NCI-H1436 treated with DMSO at 0.1 percent for 48 hours (cell line): ENCODE measurements around the gene CELA2A.

Experiments used
- DNase-seq: peaks from one replicate; lab custom pipeline; 2025; lab: John Stamatoyannopoulos, UW

Gene CELA2A

DNA sequence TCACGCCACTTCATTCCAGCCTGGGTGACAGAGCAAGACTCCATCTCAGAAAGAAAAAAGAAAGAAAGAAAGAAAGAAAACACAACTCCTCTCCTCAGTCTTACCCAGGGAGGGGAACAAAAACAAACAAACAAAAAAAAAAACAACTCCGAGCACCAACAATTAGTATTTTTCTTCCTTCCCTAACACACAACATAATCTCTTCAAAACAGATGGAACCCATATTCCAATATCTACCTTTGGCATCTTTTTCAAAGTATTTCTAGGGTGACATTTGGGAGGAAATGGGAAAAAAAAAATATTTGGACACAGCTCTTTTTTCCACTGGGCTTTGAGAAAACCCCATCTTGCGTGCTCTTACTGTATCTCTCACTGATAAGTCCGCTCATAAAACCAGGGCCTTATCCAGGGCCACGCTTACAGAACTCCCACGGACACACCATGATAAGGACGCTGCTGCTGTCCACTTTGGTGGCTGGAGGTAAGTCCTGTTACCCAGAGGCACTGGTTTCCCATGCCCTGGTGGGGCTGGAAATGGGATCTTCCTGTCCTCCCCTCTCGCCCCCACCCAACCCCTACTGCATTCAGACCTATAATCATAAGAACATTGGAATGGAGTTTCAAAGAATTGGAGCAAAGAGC, at the start of gene CELA2A:
CELA2A (plus strand) TSS at position 420 of the 642 bp plus-strand sequence; CDS start at position 442, 22 bp downstream.
- no peak for DNase-seq

GRCh38 chr1:15407580-15407979, 49.0 kb upstream of the CELA2A start:
- no peak for DNase-seq

GRCh38 chr1:15408890-15409387, 47.6 kb upstream of the CELA2A start:
- DNase-seq = no peak

DNA sequence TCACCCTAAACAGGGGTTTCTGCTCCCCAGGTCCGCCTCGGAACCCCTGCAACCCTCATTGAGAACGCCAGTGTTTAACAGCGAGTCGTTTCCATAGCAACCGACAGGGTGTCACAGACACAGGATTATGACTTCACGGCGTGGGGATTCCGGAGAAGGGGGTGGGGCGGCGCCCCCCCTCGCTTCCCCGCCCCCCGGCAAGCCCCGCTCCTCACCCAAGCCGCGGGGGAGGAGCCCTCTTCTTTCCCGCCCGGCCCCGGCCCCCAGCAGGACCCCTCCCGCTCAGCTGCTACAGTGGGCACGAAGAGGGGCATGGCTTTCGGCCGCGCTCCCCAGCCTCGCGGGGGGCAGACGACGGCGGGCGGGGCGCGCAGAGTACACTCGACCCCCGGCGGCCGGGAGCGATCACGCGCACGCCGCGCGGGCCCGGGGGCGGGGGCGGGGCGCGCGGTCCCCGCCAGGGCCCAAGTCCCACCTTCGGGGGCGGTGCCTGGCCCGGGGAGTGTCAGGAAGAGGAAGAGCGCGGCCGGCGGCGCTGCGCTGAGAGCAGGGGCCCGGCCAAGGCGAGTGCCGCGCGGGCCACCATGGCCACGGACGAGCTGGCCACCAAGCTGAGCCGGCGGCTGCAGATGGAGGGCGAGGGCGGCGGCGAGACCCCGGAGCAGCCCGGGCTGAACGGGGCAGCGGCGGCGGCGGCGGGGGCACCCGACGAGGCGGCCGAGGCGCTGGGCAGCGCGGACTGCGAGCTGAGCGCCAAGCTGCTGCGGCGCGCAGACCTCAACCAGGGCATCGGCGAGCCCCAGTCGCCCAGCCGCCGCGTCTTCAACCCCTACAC, 46.9 kb upstream of the CELA2A start, which contains the start of gene EFHD2:
EFHD2 (plus strand) TSS at position 501 of the 835 bp plus-strand sequence; CDS start at position 585, 84 bp downstream.
- DNase-seq = no peak

- no peak for DNase-seq
Measured at GRCh38 chr1:15410223-15410883, 46.2 kb upstream of the CELA2A start.

- DNase-seq = no peak
Measured at GRCh38 chr1:15410884-15411245, 45.7 kb upstream of the CELA2A start.

GRCh38 chr1:15411593-15412137, 44.9 kb upstream of the CELA2A start:
- no peak for DNase-seq

- DNase-seq = no peak
Measured at GRCh38 chr1:15412175-15412800, 44.2 kb upstream of the CELA2A start.

- DNase-seq = no peak
Measured at GRCh38 chr1:15412843-15413242, 43.7 kb upstream of the CELA2A start.

GRCh38 chr1:15413563-15414444, 42.7 kb upstream of the CELA2A start:
- no peak for DNase-seq

DNA sequence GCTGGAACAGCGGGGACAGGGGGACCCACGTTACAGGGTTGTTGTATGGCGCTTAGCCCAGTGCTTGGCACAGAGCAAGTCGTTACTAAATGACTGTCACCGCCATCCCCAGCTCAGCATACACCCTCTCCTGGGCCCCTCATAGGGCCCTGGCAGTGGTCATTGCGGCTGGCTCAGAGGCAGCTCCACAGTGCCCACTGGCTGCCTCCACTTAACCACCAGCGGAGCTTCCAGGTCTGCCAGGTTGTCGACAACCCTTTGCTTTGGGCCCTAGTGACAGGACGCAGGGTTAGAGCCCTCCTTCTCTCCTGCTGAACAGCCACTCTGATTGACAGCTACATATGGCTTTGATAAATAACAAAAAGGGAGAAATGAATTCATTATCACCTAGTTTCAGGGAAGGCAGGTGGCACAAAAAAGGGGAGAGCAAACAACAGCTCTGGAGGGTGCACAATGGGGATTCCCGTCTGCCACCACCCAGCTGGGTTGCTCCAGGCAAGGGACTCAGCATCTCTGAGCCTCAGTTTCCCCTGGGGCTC, 42.0 kb upstream of the CELA2A start:
- no peak for DNase-seq

DNA sequence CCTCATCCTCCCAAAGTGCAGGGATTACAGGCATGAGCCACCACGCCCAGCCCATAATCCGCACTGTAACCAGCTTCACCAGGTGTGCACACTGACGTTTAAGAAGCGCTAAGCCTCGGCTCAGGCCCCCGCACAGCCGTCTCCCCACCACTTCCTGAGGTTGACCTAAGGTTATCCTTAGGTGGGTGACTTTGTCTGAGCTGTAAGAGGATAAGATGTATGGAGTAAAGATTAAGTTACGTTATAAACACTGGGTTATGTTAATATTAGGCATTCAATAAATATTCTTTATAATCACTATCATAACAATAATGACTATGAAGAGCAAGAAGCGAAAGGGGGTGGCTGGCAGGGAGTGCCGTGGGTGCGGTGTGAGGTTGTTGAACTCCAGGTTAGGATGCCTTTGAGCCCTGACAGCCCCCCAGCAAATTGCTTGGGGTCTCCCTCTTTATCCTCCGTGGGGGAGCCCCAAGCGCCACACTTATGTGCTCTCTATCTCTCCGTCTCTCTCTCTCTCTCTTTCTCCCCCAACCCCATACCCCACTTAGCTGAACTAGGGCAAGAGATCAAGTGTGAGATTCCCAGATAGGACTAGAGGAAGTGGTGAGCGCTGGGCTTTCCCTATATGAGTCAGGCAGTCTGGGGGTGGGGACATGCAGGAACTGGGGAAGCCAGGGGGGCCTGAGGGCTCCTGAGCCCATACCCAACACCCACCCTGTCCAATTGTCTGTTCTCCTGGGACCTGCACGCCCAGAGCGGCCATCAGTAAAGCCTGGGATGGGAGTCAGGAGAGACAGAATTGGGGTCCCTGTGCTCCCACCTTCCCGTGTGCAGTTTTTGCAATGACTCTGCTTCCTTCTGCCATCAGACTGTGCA, 39.2 kb upstream of the CELA2A start:
- no peak for DNase-seq

DNA sequence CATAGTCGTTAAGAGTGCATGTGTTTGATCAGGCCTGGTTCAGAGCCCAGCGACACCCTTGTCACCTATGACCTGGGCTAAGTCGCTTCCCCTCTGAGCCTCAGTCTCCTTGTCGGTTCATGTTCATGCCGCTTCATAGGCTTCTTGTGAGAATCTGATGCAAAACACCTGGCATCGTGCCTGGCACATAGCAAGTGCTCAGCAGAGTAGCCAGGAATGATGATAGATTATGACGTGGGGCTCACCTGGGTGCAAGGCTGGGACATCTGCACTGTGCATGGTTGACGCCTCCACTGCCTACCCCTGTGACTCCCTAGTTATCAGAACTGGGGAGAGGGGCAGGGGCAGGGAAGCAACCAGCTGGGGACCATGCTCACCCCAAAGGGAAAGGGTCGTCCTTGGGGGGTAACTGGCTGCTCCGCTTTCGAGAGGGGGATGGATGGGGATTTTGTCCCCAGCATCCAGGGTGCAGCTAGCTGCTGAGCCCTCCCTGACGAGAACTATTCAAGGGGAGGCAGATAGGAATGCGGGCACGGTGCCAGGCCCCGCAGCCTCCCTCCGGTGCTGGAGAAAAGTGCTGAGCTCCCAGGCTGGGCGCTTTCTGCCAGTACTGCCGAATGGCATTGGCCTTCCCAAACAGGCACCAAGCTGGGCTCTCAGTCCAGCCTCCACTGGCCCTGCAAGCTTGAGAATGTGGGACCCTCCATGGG, 37.6 kb upstream of the CELA2A start:
- no peak for DNase-seq

GRCh38 chr1:15420853-15421465, 35.6 kb upstream of the CELA2A start:
- DNase-seq = no peak

GRCh38 chr1:15422871-15423270, 33.7 kb upstream of the CELA2A start:
- DNase-seq = no peak

DNA sequence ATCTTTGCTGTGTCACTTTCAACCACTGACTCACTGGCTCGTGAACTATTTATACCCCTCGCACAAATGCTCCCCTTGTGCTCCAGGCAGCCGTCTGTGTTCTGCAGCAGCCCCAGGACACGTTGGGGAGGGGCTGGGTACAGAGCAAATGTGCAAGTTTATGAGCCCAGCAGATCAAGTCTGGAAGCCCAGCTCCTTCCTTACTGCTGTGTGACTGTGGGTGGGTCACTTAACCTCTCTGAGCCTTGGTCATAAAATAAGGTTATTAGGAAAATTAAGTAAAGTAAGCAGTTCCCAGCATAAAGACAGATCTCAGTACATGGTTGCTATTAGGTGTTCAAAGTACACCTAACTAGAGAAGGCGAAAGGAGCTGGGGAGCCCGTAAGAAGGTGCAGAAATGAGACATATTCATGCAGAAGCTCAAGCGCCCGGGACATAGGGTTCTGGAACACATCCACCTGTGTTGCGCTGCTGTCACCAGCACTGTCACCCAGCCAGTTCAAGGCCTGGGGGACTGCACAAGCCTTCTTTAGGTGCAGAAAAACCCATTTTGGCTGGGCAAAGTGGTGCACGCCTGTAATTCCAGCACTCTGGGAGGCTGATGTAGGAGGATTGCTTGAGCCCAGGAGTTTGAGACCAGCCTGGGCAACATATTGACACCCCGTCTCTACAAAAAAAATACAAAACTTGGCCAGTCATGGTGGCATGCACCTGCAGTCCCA, 33.0 kb upstream of the CELA2A start:
- DNase-seq = no peak

DNA sequence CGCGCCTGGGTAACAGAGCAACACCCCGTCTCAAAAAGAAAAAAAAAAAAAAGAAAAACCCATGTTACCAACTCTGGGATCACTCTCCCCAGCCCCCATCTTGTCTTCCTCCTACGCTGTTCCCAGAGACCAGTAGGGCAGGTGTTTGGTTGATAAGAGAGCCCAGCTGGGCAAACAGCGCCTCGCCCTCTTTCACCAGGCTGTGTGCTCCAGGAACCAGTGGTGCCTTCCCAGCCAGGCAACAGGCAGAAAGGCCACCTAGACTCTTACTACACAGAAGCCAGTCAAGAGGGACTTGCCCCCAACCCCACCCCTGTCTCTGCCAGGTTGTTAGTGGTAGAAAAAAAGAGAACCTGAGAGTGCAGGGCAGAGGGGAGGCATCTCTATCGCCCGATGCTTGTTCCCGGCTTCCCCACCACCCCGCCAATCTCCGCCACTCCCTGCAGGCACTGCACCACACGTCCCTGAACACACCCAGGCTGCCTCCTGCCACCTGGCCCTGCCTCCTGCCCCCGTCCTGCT, 32.3 kb upstream of the CELA2A start:
- peak; percentile 34 for DNase-seq

DNA sequence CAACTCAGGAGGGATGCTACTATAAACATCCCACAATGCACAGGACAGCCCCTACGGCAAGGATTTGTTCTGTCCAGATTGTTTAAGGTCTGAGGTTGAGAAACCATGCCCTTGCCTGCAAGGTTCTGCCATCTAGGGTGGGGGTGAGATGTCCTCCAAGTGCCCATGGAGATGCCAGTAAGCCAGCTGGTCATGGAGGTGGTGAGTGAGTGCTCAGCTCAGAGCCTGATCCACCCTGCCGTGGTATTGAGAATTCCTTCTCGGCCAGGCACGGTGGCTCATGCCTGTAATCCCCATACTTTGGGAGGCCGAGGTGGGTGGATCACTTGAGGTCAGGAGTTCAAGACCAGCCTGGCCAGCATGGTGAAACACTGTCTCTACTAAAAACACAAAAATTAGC, 31.6 kb upstream of the CELA2A start:
- DNase-seq = no peak
